HepG2 (cell line): ENCODE results near the gene DMRTA2. TPM values are rescaled to one million over a fixed set of nuclear protein-coding genes. Genes with fewer than 3 reads are reported as not detected.

Source experiments
- ATAC-seq: fragments of 200-7000 bp; cut with Tn5 transposase; 3 replicates; pipeline ENCODE4 v1.9.1; 2020; ENCODE audit warnings: mild to moderate bottlenecking, moderate library complexity
- BruUV-seq: library from RNA; stranded (reverse); fragments of 400-500 nt; replicated peaks from 2 replicates; lab custom pipeline; 2021; lab: Mats Ljungman, UMichigan
- CTCF ChIA-PET: fragments of 300-600 bp; formaldehyde crosslinking; extraction: SDS; loops from one replicate; lab custom pipeline; 2021; ENCODE audit warnings: low total read pairs, inconsistent platforms, low intra/inter-chr PET ratio; lab: Yijun Ruan, JAX
- POLR2A ChIA-PET: fragments of 350-600 bp; sonication (Branson Sonifier 250); formaldehyde crosslinking; loops from one replicate; lab custom pipeline; 2020; ENCODE audit warnings: antibody characterized with exemption, inconsistent platforms; lab: Yijun Ruan, JAX
- DNase-seq: peaks from one replicate; pipeline ENCODE4 v3.0.0-alpha.2; 2015; ENCODE audit warnings: low spot score
- FAIRE-seq: peaks from 3 replicates; lab custom pipeline; 2011; peaks lifted over from hg19 to GRCh38; lab: Jason Lieb, UNC
- H2AFZ ChIP-seq: one replicate; pipeline ENCODE4 v1.6.1; 2011; ENCODE audit warnings: low read length, inconsistent platforms
- H3K27ac ChIP-seq: fragments of 300-600 bp; 3 replicates; pipeline ENCODE4 v1.8.0; 2011; ENCODE audit warnings: mixed run types, mild to moderate bottlenecking, mixed read lengths, low read length, inconsistent platforms; ENCODE audit not compliant: insufficient read depth; ENCODE audit errors: extremely low read length
- H3K27me3 ChIP-seq, 2 experiments: fragments of 200-600 bp in 1 of 2; 2 replicates in 1 of 2; 3 replicates in 1 of 2; pipeline versions ENCODE4 v1.6.0 to v1.8.0; 2011; ENCODE audit warnings: low read length in 2 of 2, mild to moderate bottlenecking in 2 of 2, moderate library complexity in 2 of 2, inconsistent platforms in 1 of 2; ENCODE audit not compliant: insufficient read depth in 2 of 2, control insufficient read depth in 1 of 2
- H3K36me3 ChIP-seq, 2 experiments: fragments of 200-600 bp in 1 of 2; replicated peaks in 1 of 2; 2 replicates in 1 of 2; 3 replicates in 1 of 2; pipeline versions ENCODE4 v1.5.1 to v1.8.0; 2011; ENCODE audit warnings: low read length in 2 of 2, inconsistent platforms in 1 of 2; ENCODE audit not compliant: insufficient read depth in 2 of 2, control insufficient read depth in 1 of 2
- H3K4me1 ChIP-seq: 2 replicates; pipeline ENCODE4 v1.5.1; 2012; ENCODE audit warnings: low read length, inconsistent platforms; ENCODE audit not compliant: insufficient read depth
- H3K4me2 ChIP-seq: 2 replicates; pipeline ENCODE4 v1.6.0; 2011; ENCODE audit warnings: low read depth, low read length, inconsistent platforms
- H3K4me3 ChIP-seq, 3 experiments: fragments of 200-600 bp in 1 of 3; sonication (generic), shearing (Covaris generic) in 1 of 3; replicated peaks in 1 of 3; 2 replicates each; pipeline ENCODE4 v1.5.1; 2011 to 2016; ENCODE audit warnings: low read length in 3 of 3, inconsistent platforms in 2 of 3, low read depth in 2 of 3, mild to moderate bottlenecking in 2 of 3, control low read depth in 1 of 3, mixed read lengths in 1 of 3; ENCODE audit not compliant: insufficient read depth in 1 of 3
- H3K79me2 ChIP-seq: one replicate; pipeline ENCODE4 v1.6.1; 2011; ENCODE audit warnings: low read length, inconsistent platforms; ENCODE audit not compliant: insufficient read depth
- H3K9ac ChIP-seq: 2 replicates; pipeline ENCODE4 v1.6.0; 2011; ENCODE audit warnings: mild to moderate bottlenecking, low read depth, low read length, inconsistent platforms; ENCODE audit not compliant: insufficient read depth
- H3K9me3 ChIP-seq: 2 replicates; pipeline ENCODE4 v1.5.1; 2012; ENCODE audit warnings: mild to moderate bottlenecking, low read length
- H4K20me1 ChIP-seq: 2 replicates; pipeline ENCODE4 v1.6.0; 2011; ENCODE audit warnings: inconsistent platforms, mild to moderate bottlenecking, low read length, moderate library complexity; ENCODE audit not compliant: insufficient read depth
- NFATC3 ChIP-seq: sonication (generic); formaldehyde crosslinking; IDR thresholded peaks from 2 replicates; pipeline ENCODE4 v1.5.1; 2020; ENCODE audit warnings: mild to moderate bottlenecking, missing genetic modification reagents
- PAXIP1 ChIP-seq: sonication (generic); formaldehyde crosslinking; conservative IDR thresholded peaks from 2 replicates; pipeline ENCODE4 v1.4.0; 2020; ENCODE audit warnings: mild to moderate bottlenecking, missing genetic modification reagents, moderate library complexity
- RARA ChIP-seq: IDR thresholded peaks from 2 replicates; pipeline ENCODE4 v1.6.1; 2016; ENCODE audit warnings: missing genetic modification reagents, missing compliant biosample characterization
- ZBTB10 ChIP-seq: sonication (generic); formaldehyde crosslinking; IDR thresholded peaks from 2 replicates; pipeline ENCODE4 v1.4.0; 2020; ENCODE audit warnings: missing genetic modification reagents, borderline replicate concordance
- ZNF318 ChIP-seq: sonication (generic); formaldehyde crosslinking; IDR thresholded peaks from 2 replicates; pipeline ENCODE4 v1.4.0; 2020; ENCODE audit warnings: mild to moderate bottlenecking, missing genetic modification reagents
- ZNF446 ChIP-seq: sonication (generic); formaldehyde crosslinking; IDR thresholded peaks from 2 replicates; pipeline ENCODE4 v1.5.0; 2020; ENCODE audit warnings: mild to moderate bottlenecking, missing genetic modification reagents
- ZNF747 ChIP-seq: sonication (generic); formaldehyde crosslinking; IDR thresholded peaks from 2 replicates; pipeline ENCODE4 v1.8.1; 2023; ENCODE audit warnings: missing genetic modification reagents, mild to moderate bottlenecking, borderline replicate concordance
- WGBS: methylation state at CpG from one replicate; pipeline ENCODE4 v1.1.6; 2017; ENCODE audit warnings: low lambda C conversion rate; 5-methylcytosine and 5-hydroxymethylcytosine counted together
- in situ Hi-C: cut with HindIII; loops from 2 replicates; pipeline ENCODE4 v1.10.0; 2017; ENCODE audit warnings: low pct_unique_long_range_greater_than_20kb; ENCODE audit not compliant: extremely low pct_ligation_motif_present
- intact Hi-C: fragments of 100-400 bp; cut with micrococcal nuclease; formaldehyde crosslinking; loops from one replicate; pipeline ENCODE4 v1.10.0; 2022; ENCODE audit not compliant: unreplicated experiment
- polyA plus RNA-seq, 8 experiments: library from polyadenylated mRNA; depleted of rRNA in 3 of 8; stranded (reverse) in 7 of 8; unstranded in 1 of 8; fragments of >200 nt; fragmentation: Illumina TruSeq in 4 of 8; extraction: Trizol in 4 of 8; gene quantifications; 2 replicates each; pipeline versions ENCODE4 v1.2.1 to v1.2.3, GENCODE V29; 2011 to 2016; ENCODE audit warnings: low read depth in 4 of 8, missing spikeins in 1 of 8, mixed read lengths in 1 of 8; ENCODE audit not compliant: insufficient read depth in 1 of 8
- total RNA-seq, 5 experiments: library from RNA; depleted of rRNA; stranded (reverse); fragments of >200 nt; fragmentation: Illumina TruSeq; extraction: Trizol; gene quantifications; 2 replicates each; pipeline ENCODE4 v1.2.3, GENCODE V29; 2016; ENCODE audit warnings: low read depth in 1 of 5

DMRTA2 gene
- total and polyA plus RNA-seq, 2 of the 13 experiments (the other 11 are each of a cell fraction or from before 2014, with no cell fraction given) = not detected

GRCh38 chr1:50454911-50455310 is 31.7 kb upstream of the DMRTA2 start (continued):
- no peak for TF ChIP-seq PAXIP1 (CRISPR knock-in tag)

GRCh38 chr1:50453266-50453665 is 30.0 kb upstream of the DMRTA2 start:
- Histone ChIP-seq H3K27ac (no peak overlapping the region), H3K4me3 (no peak overlapping the region), H4K20me1 (no peaks in the 10 kb centered on the region), H3K4me1 (no peaks in the 10 kb centered on the region), H3K79me2 (no peaks in the 10 kb centered on the region), H3K27me3 (no peaks in the 10 kb centered on the region), H3K9me3 (no peaks in the 10 kb centered on the region), H3K36me3 (peaks cover 0 to 8% of the 10 kb centered on the region in 2 experiments; a peak in 2 of 5 replicates), H3K9ac (no peak overlapping the region), H3K4me2 (no peak overlapping the region), H2AFZ (no peak overlapping the region)
- WGBS = 98% methylated on average over 7 of the region's 7 CpGs
- in situ Hi-C loops = no loop called here
- no TSS peak for BruUV-seq
- POLR2A ChIA-PET = no interaction called here
- ATAC-seq = no peak
- intact Hi-C loops = no loop called here
- DNase-seq = no peak
- FAIRE-seq = no peak
- CTCF ChIA-PET = no interaction called here
- TF ChIP-seq ZNF747 (CRISPR knock-in tag) (no peak), ZBTB10 (CRISPR knock-in tag) (no peak), RARA (CRISPR knock-in tag) (no peak), ZNF318 (CRISPR knock-in tag) (no peak), ZNF446 (CRISPR knock-in tag) (no peak), NFATC3 (CRISPR knock-in tag) (no peak)
